Neural progenitor cell (in vitro differentiated cells): Measurements from ENCODE around the gene SH3BP2. TPM values are rescaled to one million over a fixed set of nuclear protein-coding genes. Genes with fewer than 3 reads are reported as not detected.

ENCODE experiments used
- DNase-seq: peaks from one replicate; pipeline ENCODE4 v3.0.0-alpha.2; 2016; ENCODE audit warnings: low spot score
- H2AFZ ChIP-seq: fragments of 200-600 bp; sonication (generic); replicated peaks from 2 replicates; pipeline ENCODE4 v1.6.1; 2016; ENCODE audit warnings: antibody characterized with exemption
- H3F3A ChIP-seq: fragments of 200-600 bp; sonication (generic); 2 replicates; pipeline ENCODE4 v1.6.1; 2016; ENCODE audit warnings: antibody characterized with exemption, low read depth
- H3K27ac ChIP-seq: fragments of 200-600 bp; sonication (generic); 2 replicates; pipeline ENCODE4 v1.5.1; 2016; ENCODE audit warnings: mild to moderate bottlenecking
- H3K27me3 ChIP-seq: fragments of 200-600 bp; sonication (generic); 2 replicates; pipeline ENCODE4 v1.6.1; 2016; ENCODE audit warnings: mild to moderate bottlenecking, moderate library complexity
- H3K36me3 ChIP-seq: fragments of 200-600 bp; sonication (generic); 2 replicates; pipeline ENCODE4 v1.5.1; 2016
- H3K4me1 ChIP-seq: fragments of 200-600 bp; sonication (generic); 2 replicates; pipeline ENCODE4 v1.6.1; 2016; ENCODE audit warnings: mixed run types
- H3K4me2 ChIP-seq: fragments of 200-600 bp; sonication (generic); 2 replicates; pipeline ENCODE4 v1.6.1; 2016
- H3K4me3 ChIP-seq: fragments of 200-600 bp; sonication (generic); 2 replicates; pipeline ENCODE4 v1.5.1; 2016
- H3K79me2 ChIP-seq: fragments of 200-600 bp; sonication (generic); 2 replicates; pipeline ENCODE4 v1.6.1; 2016; ENCODE audit warnings: low read depth
- H3K9ac ChIP-seq: fragments of 200-600 bp; sonication (generic); 2 replicates; pipeline ENCODE4 v1.6.1; 2016
- H3K9me3 ChIP-seq: fragments of 200-600 bp; sonication (generic); 2 replicates; pipeline ENCODE4 v1.5.1; 2016; ENCODE audit warnings: low read depth
- H4K20me1 ChIP-seq: fragments of 200-600 bp; sonication (generic); 2 replicates; pipeline ENCODE4 v1.6.1; 2016; ENCODE audit warnings: low read depth
- H3K27ac Mint-ChIP-seq: 3 replicates; pipeline ENCODE4 v1.8.0; 2021; ENCODE audit warnings: mixed read lengths
- H3K27me3 Mint-ChIP-seq: 2 replicates; pipeline ENCODE4 v1.8.0; 2022; ENCODE audit warnings: low read depth, mild to moderate bottlenecking, inconsistent platforms, moderate library complexity, mixed read lengths; ENCODE audit not compliant: insufficient read depth
- H3K36me3 Mint-ChIP-seq: 3 replicates; pipeline ENCODE4 v1.8.0; 2021; ENCODE audit warnings: mixed read lengths
- H3K4me1 Mint-ChIP-seq: 3 replicates; pipeline ENCODE4 v1.8.0; 2021; ENCODE audit warnings: mixed read lengths
- H3K4me3 Mint-ChIP-seq: 3 replicates; pipeline ENCODE4 v1.8.0; 2021; ENCODE audit warnings: mild to moderate bottlenecking, moderate library complexity, mixed read lengths
- H3K9me3 Mint-ChIP-seq: 3 replicates; pipeline ENCODE4 v1.8.0; 2020; ENCODE audit warnings: mixed read lengths
- CTCF ChIP-seq: fragments of 200-600 bp; sonication (generic); IDR thresholded peaks from 2 replicates; pipeline ENCODE4 v1.5.1; 2017; ENCODE audit warnings: antibody characterized with exemption, mild to moderate bottlenecking
- EZH2 ChIP-seq: fragments of 200-600 bp; sonication (generic); IDR thresholded peaks from 2 replicates; pipeline ENCODE4 v1.6.1; 2017; ENCODE audit warnings: antibody characterized with exemption, mild to moderate bottlenecking, moderate library complexity
- EZH2phosphoT487 ChIP-seq: fragments of 200-600 bp; sonication (generic); IDR thresholded peaks from 2 replicates; pipeline ENCODE4 v1.6.1; 2017; ENCODE audit warnings: antibody characterized with exemption
- total RNA-seq: library from RNA; depleted of rRNA; stranded (reverse); fragments of >200 nt; gene quantifications from 2 replicates; pipeline ENCODE4 v1.2.3, GENCODE V29; 2015; ENCODE audit warnings: low replicate concordance

SH3BP2 gene
- total RNA-seq, 1 donor from 2014 or later: 11.8 TPM

GRCh38 chr4:2825740-2826139 is 32.9 kb downstream of the SH3BP2 start:
- Histone ChIP-seq H3F3A (no peaks in the 10 kb centered on the region), H3K4me3 (no peak overlapping the region), H3K4me1 (no peaks in the 10 kb centered on the region), H3K9me3 (no peaks in the 10 kb centered on the region), H3K9ac (no peak overlapping the region), H3K36me3 (no peaks in the 10 kb centered on the region), H3K4me2 (no peak overlapping the region), H3K79me2 (no peaks in the 10 kb centered on the region), H3K27me3 (no peaks in the 10 kb centered on the region), H2AFZ (no peak overlapping the region), H4K20me1 (no peaks in the 10 kb centered on the region), H3K27ac (no peak overlapping the region)
- TF ChIP-seq CTCF (no peak), EZH2phosphoT487 (no peak), EZH2 (no peak)
- Mint-ChIP-seq H3K27me3 (no peaks in the 10 kb centered on the region), H3K4me1 (no peaks in the 10 kb centered on the region), H3K27ac (peak overlapping the region; percentile 69), H3K9me3 (no peaks in the 10 kb centered on the region), H3K4me3 (no peak overlapping the region), H3K36me3 (peaks cover 10% of the 10 kb centered on the region)
- DNase-seq: no peak

GRCh38 chr4:2827071-2827873 is 34.4 kb downstream of the SH3BP2 start:
- DNase-seq: no peak
- Mint-ChIP-seq H3K36me3 (peaks cover 10% of the 10 kb centered on the region), H3K4me3 (no peak overlapping the region), H3K4me1 (no peaks in the 10 kb centered on the region), H3K27ac (no peak overlapping the region), H3K9me3 (no peaks in the 10 kb centered on the region), H3K27me3 (no peaks in the 10 kb centered on the region)
- Histone ChIP-seq H3K79me2 (no peaks in the 10 kb centered on the region), H3K4me1 (no peaks in the 10 kb centered on the region), H3K36me3 (no peaks in the 10 kb centered on the region), H3K4me3 (no peak overlapping the region), H3K27ac (no peak overlapping the region), H4K20me1 (no peaks in the 10 kb centered on the region), H3K4me2 (no peak overlapping the region), H3K9me3 (no peaks in the 10 kb centered on the region), H3K9ac (no peak overlapping the region), H3F3A (no peaks in the 10 kb centered on the region), H2AFZ (no peak overlapping the region), H3K27me3 (no peaks in the 10 kb centered on the region)
- TF ChIP-seq EZH2 (no peak), CTCF (no peak), EZH2phosphoT487 (no peak)

- DNase-seq: no peak
- no peaks in the 10 kb centered on the region for H3K4me1 ChIP-seq
- no peaks in the 10 kb centered on the region for H3K9me3 ChIP-seq
- no peak overlapping the region for H3K9ac ChIP-seq
- no peaks in the 10 kb centered on the region for H3F3A ChIP-seq
- no peaks in the 10 kb centered on the region for H3K79me2 ChIP-seq
- TF ChIP-seq CTCF: no peak
- TF ChIP-seq EZH2phosphoT487: no peak
- TF ChIP-seq EZH2: no peak
- Mint-ChIP-seq H3K9me3 (no peaks in the 10 kb centered on the region), H3K27me3 (no peaks in the 10 kb centered on the region), H3K4me3 (no peak overlapping the region), H3K4me1 (no peaks in the 10 kb centered on the region), H3K27ac (no peak overlapping the region), H3K36me3 (peaks cover 10% of the 10 kb centered on the region)
- no peaks in the 10 kb centered on the region for H4K20me1 ChIP-seq
- no peak overlapping the region for H3K4me2 ChIP-seq
- H3K27ac ChIP-seq: no peak overlapping the region
- H3K27me3 ChIP-seq: no peaks in the 10 kb centered on the region
- H3K4me3 ChIP-seq: no peak overlapping the region
- no peak overlapping the region for H2AFZ ChIP-seq
- no peaks in the 10 kb centered on the region for H3K36me3 ChIP-seq
These were observed 35.2 kb downstream of the SH3BP2 start for GRCh38 chr4:2827874-2828751.
